Peyer's patch (tissue), 4 donors: ENCODE measurements around the gene FADS6. TPM values are rescaled to one million over a fixed set of nuclear protein-coding genes. Genes with fewer than 3 reads are reported as not detected.
"Not testable (repeated sequence)": the region's sequence is repeated elsewhere in the genome, so short reads cannot be mapped to it uniquely, and the experiment has no call there.

Experiments used
- DNase-seq, 3 donors: peaks; one replicate each; pipeline ENCODE4 v3.0.0-alpha.2; 2017 to 2019
- H3K27ac ChIP-seq, 4 donors: fragments of 200-600 bp; sonication (generic); one replicate each; pipeline ENCODE4 v1.5.1; 2016 to 2019
- H3K27me3 ChIP-seq, 2 donors: fragments of 200-600 bp; sonication (generic); one replicate each; pipeline ENCODE4 v1.5.1; 2019
- H3K36me3 ChIP-seq, 3 donors: fragments of 200-600 bp; sonication (generic); one replicate each; pipeline ENCODE4 v1.5.1; 2016 to 2019
- H3K4me1 ChIP-seq, 4 donors: fragments of 200-600 bp; sonication (generic); one replicate each; pipeline ENCODE4 v1.5.1; 2016 to 2019
- H3K4me3 ChIP-seq, 4 donors: fragments of 200-600 bp; sonication (generic); 1 replicate in 3 of 4; 2 replicates in 1 of 4; pipeline ENCODE4 v1.5.1; 2016 to 2019; ENCODE audit warnings: mild to moderate bottlenecking in 1 of 4
- H3K9me3 ChIP-seq, 4 donors: fragments of 200-600 bp; sonication (generic); one replicate each; pipeline ENCODE4 v1.5.1; 2016 to 2019; ENCODE audit warnings: mild to moderate bottlenecking in 1 of 4
- CTCF ChIP-seq, 6 experiments: fragments of 450-650 bp in 4 of 6; fragments of 200-600 bp in 2 of 6; sonication (generic) in 1 of 6; IDR thresholded peaks; one replicate each; pipeline ENCODE4 v1.5.1; 2017 to 2019; ENCODE audit warnings: antibody characterized with exemption in 6 of 6, mild to moderate bottlenecking in 3 of 6, moderate library complexity in 1 of 6
- POLR2A ChIP-seq, 2 donors: fragments of 450-650 bp; IDR thresholded peaks; one replicate each; pipeline ENCODE4 v1.5.1; 2017; ENCODE audit warnings: antibody characterized with exemption in 2 of 2, mild to moderate bottlenecking in 2 of 2, moderate library complexity in 2 of 2
- total RNA-seq, 4 donors: library from RNA; depleted of rRNA; stranded (reverse); fragments of >200 nt; gene quantifications; one replicate each; pipeline ENCODE4 v1.1.0, GENCODE V29; 2016

FADS6 gene
- total RNA-seq, 4 donors from 2014 or later = 79.9 to 161 (median 82.1) TPM; not detected in 1

- no peaks in the 10 kb centered on the region for H3K27me3 ChIP-seq
- no peak overlapping the region for H3K27ac ChIP-seq
- TF ChIP-seq POLR2A (IDR thresholded peaks at IDR 0.05) (no peak), CTCF (IDR thresholded peaks at IDR 0.05) (no peak)
- peaks cover 3 to 17% (median 6%) of the 10 kb centered on the region in 4 donors for H3K4me1 ChIP-seq
- no peaks in the 10 kb centered on the region for H3K36me3 ChIP-seq
- H3K9me3 ChIP-seq = no peaks in the 10 kb centered on the region
- no peak for DNase-seq
- H3K4me3 ChIP-seq = no peak overlapping the region
Measured at GRCh38 chr17:74870512-74870911, 22.9 kb downstream of the FADS6 start.

- H3K9me3 ChIP-seq, H3K27ac ChIP-seq, H3K27me3 ChIP-seq, H3K36me3 ChIP-seq, H3K4me3 ChIP-seq, DNase-seq: not testable (repeated sequence)
- peaks cover 3 to 17% (median 6%) of the 10 kb centered on the region in 4 donors for H3K4me1 ChIP-seq
Measured at GRCh38 chr17:74870028-74870427, 23.4 kb downstream of the FADS6 start.

GRCh38 chr17:74868908-74869255, 24.6 kb downstream of the FADS6 start:
- H3K9me3 ChIP-seq = no peaks in the 10 kb centered on the region
- H3K27me3 ChIP-seq = no peaks in the 10 kb centered on the region
- H3K4me3 ChIP-seq = no peak overlapping the region
- TF ChIP-seq CTCF (IDR thresholded peaks at IDR 0.05) (no peak), POLR2A (IDR thresholded peaks at IDR 0.05) (no peak)
- no peaks in the 10 kb centered on the region for H3K36me3 ChIP-seq
- H3K27ac ChIP-seq = no peak overlapping the region
- peaks cover 3 to 14% (median 6%) of the 10 kb centered on the region in 4 donors for H3K4me1 ChIP-seq
- DNase-seq = no peak

- TF ChIP-seq POLR2A (IDR thresholded peaks at IDR 0.05) = no peak
- TF ChIP-seq CTCF (IDR thresholded peaks at IDR 0.05) = no peak
- Histone ChIP-seq H3K27ac (no peak overlapping the region), H3K36me3 (no peaks in the 10 kb centered on the region), H3K4me3 (no peak overlapping the region), H3K9me3 (no peaks in the 10 kb centered on the region), H3K27me3 (no peaks in the 10 kb centered on the region), H3K4me1 (peaks cover 3 to 10% (median 6%) of the 10 kb centered on the region in 4 donors)
- DNase-seq = no peak
Measured at GRCh38 chr17:74868251-74868907, 25.1 kb downstream of the FADS6 start.

GRCh38 chr17:74866198-74866835, 27.1 kb downstream of the FADS6 start:
- TF ChIP-seq CTCF (IDR thresholded peaks at IDR 0.05) = no peak
- TF ChIP-seq POLR2A (IDR thresholded peaks at IDR 0.05) = no peak
- Histone ChIP-seq H3K27ac (no peak overlapping the region), H3K4me3 (no peak overlapping the region), H3K9me3 (no peaks in the 10 kb centered on the region), H3K4me1 (peaks cover 8 to 13% (median 9%) of the 10 kb centered on the region in 4 donors), H3K27me3 (peaks cover 0 to 7% of the 10 kb centered on the region in 2 donors), H3K36me3 (no peaks in the 10 kb centered on the region)
- no peak for DNase-seq

GRCh38 chr17:74865504-74866197, 27.8 kb downstream of the FADS6 start:
- Histone ChIP-seq H3K9me3 (no peaks in the 10 kb centered on the region), H3K27me3 (peaks cover 0 to 14% of the 10 kb centered on the region in 2 donors), H3K4me1 (peaks cover 13 to 20% (median 15%) of the 10 kb centered on the region in 4 donors), H3K4me3 (no peak overlapping the region), H3K27ac (no peak overlapping the region), H3K36me3 (no peaks in the 10 kb centered on the region)
- no peak for DNase-seq
- TF ChIP-seq POLR2A (IDR thresholded peaks at IDR 0.05) = no peak
- no peak for TF ChIP-seq CTCF (IDR thresholded peaks at IDR 0.05)
